DMS 273 (cell line): ENCODE data around the gene SRRM2.

Experiments
- DNase-seq: peaks from one replicate; lab custom pipeline; 2025; ENCODE audit not compliant: unreplicated experiment; lab: John Stamatoyannopoulos, UW

Gene SRRM2

DNA sequence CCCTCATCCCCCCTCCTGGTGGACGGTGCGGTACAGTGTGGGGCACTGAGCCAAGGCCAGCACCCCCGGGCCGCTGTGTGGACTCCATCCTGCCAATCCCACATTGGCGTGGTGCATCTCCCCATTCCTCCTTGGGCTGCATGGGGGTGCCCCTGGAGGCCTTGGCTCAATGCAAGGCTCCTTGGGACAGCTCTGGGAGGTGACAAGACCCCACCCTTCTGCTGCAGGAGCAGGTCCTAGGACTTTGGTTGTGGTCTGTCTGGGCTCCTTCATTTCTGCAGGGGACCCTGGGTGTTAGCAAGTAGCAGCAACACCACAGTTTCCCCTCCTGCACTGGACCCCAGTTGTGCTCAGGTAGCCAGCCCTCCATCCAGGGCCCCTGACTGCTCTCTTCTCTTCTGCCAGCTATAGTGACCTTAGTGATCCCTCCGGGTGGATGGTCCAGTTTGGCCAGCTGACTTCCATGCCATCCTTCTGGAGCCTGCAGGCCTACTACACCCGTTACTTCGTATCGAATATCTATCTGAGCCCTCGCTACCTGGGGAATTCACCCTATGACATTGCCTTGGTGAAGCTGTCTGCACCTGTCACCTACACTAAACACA is 65.9 kb downstream of the SRRM2 start:
- DNase-seq = no peak

DNA sequence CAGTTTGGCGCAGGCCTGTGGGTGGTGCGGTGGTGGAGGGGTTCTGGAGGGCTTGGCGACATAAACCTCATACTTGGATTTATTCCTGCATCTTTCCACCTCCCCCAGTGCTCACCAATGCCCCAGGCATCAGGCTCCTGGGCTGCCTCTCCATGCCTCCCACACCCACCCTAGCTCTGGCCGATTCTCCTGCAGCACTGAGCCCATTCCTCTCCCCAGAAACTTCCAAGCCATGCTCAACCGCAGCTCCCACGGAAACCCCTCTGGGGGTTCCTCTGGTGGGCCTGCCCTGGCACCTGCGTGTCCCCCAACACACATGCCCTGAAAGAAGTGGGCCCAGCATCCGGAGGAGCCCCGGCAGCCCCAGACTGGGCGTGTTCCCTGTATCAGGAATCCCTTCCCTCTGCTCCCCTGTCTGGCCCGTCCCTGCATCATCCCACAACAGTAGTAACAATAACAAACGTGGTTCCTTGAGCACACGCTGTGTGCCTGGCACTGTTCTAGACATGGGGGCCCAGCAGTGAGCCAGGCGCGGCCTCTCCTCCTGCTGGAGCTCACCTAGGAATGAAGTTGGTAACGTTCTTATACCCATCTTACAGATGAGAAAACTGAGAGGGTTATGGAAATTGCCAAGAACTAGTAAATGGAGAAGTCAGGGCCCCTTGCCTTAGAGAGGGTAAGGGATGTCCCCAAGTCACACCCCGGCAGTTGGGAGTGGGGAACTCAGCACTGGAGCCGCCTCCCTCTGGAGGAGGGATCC is 66.9 kb downstream of the SRRM2 start:
- DNase-seq = no peak

DNA sequence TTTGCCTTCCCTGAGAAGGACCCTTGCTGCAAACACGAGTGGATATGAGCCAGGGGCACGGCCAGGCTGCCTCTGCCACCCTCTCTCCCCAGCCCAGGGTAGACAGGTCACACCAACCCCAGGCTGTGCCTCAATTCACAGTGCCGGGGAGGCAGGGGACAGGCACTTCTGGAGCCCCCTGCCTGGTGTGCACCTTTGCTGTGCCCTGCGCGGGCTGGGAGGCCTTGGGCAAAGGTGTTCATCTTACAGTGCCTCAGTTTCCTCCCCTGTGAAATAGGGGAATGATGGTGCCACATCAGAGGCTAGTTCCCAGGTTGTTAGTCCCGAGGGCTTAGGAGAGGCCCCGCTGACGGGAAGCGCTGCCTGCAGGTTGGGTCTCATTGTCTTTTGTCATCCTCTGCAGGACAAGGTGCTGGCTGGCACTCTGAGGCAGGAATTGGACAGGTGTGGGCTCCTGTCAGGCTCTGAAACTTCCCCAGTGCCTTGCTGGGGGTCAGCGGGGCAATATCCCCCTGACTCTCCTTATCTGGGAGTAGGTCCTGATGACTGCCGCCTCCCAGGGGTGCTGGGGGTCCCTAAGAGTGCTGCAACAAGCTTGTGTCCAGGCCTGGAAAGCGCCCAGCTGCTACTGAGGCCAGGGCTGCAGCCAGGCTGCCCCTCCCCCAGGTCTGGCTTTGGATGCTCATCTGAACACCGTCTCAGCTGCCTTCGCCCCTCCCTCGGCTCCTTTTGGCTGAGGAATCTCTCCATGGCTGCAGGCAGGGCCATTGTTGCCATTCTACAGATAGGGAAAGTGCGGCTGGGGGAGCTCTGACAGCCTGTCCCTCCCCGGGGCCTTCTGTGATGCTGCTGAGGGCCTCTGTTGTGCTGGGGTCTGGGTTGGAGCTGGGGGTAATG is 67.7 kb downstream of the SRRM2 start:
- no peak for DNase-seq
